BJ (cell line): ENCODE measurements around the gene STK11. TPM values are rescaled to one million over a fixed set of nuclear protein-coding genes. Genes with fewer than 3 reads are reported as not detected.

Source experiments
- CTCF ChIA-PET: fragments of 350-600 bp; formaldehyde crosslinking; extraction: SDS; loops from one replicate; lab custom pipeline; 2021; ENCODE audit warnings: antibody characterized with exemption, inconsistent platforms; lab: Yijun Ruan, JAX
- POLR2A ChIA-PET: fragments of 300-600 bp; sonication (Branson Sonifier 250); formaldehyde crosslinking; extraction: SDS; loops from one replicate; lab custom pipeline; 2021; ENCODE audit warnings: antibody characterized with exemption; lab: Charles Lee
- DNase-seq: peaks from one replicate; pipeline ENCODE4 v3.0.0-alpha.2; 2011; ENCODE audit warnings: low read depth
- H3K27me3 ChIP-seq: 2 replicates; pipeline ENCODE4 v1.6.0; 2011; ENCODE audit warnings: low read length; ENCODE audit not compliant: control insufficient read depth, insufficient read depth
- H3K36me3 ChIP-seq: 2 replicates; pipeline ENCODE4 v1.5.1; 2011; ENCODE audit warnings: low read length; ENCODE audit not compliant: control insufficient read depth, insufficient read depth
- H3K4me3 ChIP-seq: 2 replicates; pipeline ENCODE4 v1.5.1; 2011; ENCODE audit warnings: low read depth, mild to moderate bottlenecking, control low read depth, low read length
- CTCF ChIP-seq: IDR thresholded peaks from 2 replicates; pipeline ENCODE4 v1.5.1; 2011; ENCODE audit warnings: low read depth, mild to moderate bottlenecking, control low read depth, inconsistent platforms, low read length, moderate library complexity; ENCODE audit not compliant: insufficient read depth
- polyA plus RNA-seq: library from polyadenylated mRNA; depleted of rRNA; stranded (reverse); fragments of >200 nt; gene quantifications from 2 replicates; pipeline ENCODE4 v1.2.3, GENCODE V29; 2011

The STK11 gene
- polyA plus RNA-seq, 1 experiment = 33.6 TPM

GRCh38 chr19:1226522-1227303 lies 21.1 kb downstream of the STK11 start:
- POLR2A ChIA-PET = no interaction called here
- no peak for DNase-seq
- Histone ChIP-seq H3K4me3 (no peak overlapping the region), H3K36me3 (peaks cover 11% of the 10 kb centered on the region), H3K27me3 (no peaks in the 10 kb centered on the region)
- CTCF ChIA-PET = interaction anchor here (1.4 kb wide), 2 partner anchors 10 to 17 kb away, joined by 4 to 8 read pairs; no protein-coding TSS in a partner anchor
- TF ChIP-seq CTCF = no peak

DNA sequence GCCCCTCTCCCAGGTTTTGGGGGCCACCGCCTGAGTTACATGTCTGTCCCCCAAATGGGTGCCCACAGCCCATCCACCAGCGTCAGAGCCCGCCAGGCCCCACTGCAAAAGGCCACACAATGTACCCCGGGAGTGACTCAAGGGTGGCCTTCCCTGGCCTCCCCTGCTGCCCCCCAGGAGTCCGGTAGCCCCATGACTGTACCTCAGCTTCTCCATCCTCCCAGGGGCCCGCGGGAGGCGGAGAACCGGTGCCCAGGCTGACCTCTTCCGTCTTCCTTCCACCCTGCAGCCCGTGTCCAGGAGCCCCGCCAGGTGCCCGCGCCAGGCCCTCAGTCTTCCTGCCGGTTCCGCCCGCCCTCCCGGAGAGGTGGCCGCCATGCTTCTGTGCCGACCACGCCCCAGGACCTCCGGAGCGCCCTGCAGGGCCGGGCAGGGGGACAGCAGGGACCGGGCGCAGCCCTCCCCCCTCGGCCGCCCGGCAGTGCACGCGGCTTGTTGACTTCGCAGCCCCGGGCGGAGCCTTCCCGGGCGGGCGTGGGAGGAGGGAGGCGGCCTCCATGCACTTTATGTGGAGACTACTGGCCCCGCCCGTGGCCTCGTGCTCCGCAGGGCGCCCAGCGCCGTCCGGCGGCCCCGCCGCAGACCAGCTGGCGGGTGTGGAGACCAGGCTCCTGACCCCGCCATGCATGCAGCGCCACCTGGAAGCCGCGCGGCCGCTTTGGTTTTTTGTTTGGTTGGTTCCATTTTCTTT lies 21.9 kb downstream of the STK11 start:
- CTCF ChIA-PET = interaction anchor here (1.4 kb wide), 1 partner anchor 16 kb away, joined by 4 read pairs; no protein-coding TSS in a partner anchor
- no peak for DNase-seq

GRCh38 chr19:1228161-1228957 lies 22.8 kb downstream of the STK11 start:
- Histone ChIP-seq H3K27me3 (no peaks in the 10 kb centered on the region), H3K36me3 (peaks cover 11% of the 10 kb centered on the region), H3K4me3 (no peak overlapping the region)
- ChIA-PET CTCF (no interaction called here), POLR2A (no interaction called here)
- DNase-seq = no peak
- TF ChIP-seq CTCF = no peak

More for the DNA sequence above, 21.9 kb downstream of the STK11 start:
- Histone ChIP-seq H3K27me3 (no peaks in the 10 kb centered on the region), H3K4me3 (no peak overlapping the region), H3K36me3 (peaks cover 11% of the 10 kb centered on the region)
- TF ChIP-seq CTCF = no peak
- POLR2A ChIA-PET = no interaction called here

- ChIA-PET POLR2A (no interaction called here), CTCF (interaction anchor here (0.9 kb wide), 1 partner anchor 8 kb away, joined by 3 read pairs; no protein-coding TSS in a partner anchor)
- no peaks in the 10 kb centered on the region for H3K27me3 ChIP-seq
- no peak for DNase-seq
- TF ChIP-seq CTCF = no peak
- H3K36me3 ChIP-seq = peaks cover 12% of the 10 kb centered on the region
- H3K4me3 ChIP-seq = no peak overlapping the region
These were observed 23.7 kb downstream of the STK11 start for GRCh38 chr19:1229056-1229923.
